Activated T-helper 1 cell treated with anti-CD3 and anti-CD28 coated beads, Interleukin-2, amount 50 U/mL, for 16 hours (primary cell): ENCODE results near the gene C20orf173.

ENCODE experiments used
- DNase-seq, 2 donors: peaks; one replicate each; pipeline ENCODE4 v3.0.0-alpha.2; 2020; ENCODE audit warnings: low read depth in 1 of 2, low spot score in 1 of 2

Gene C20orf173

GRCh38 chr20:35508493-35509218, 20.8 kb downstream of the C20orf173 start:
- DNase-seq = no peak

- no peak for DNase-seq
Measured at GRCh38 chr20:35506872-35507638, 22.4 kb downstream of the C20orf173 start.

- no peak for DNase-seq
Measured at GRCh38 chr20:35506179-35506578, 23.3 kb downstream of the C20orf173 start.

GRCh38 chr20:35504751-35505150, 24.7 kb downstream of the C20orf173 start:
- no peak for DNase-seq

- no peak for DNase-seq
Measured at GRCh38 chr20:35503841-35504561, 25.5 kb downstream of the C20orf173 start.

- no peak for DNase-seq
Measured at GRCh38 chr20:35503281-35503680, 26.2 kb downstream of the C20orf173 start.

GRCh38 chr20:35502352-35502751, 27.1 kb downstream of the C20orf173 start:
- DNase-seq = no peak

GRCh38 chr20:35499271-35499670, 30.2 kb downstream of the C20orf173 start:
- DNase-seq = no peak

- DNase-seq = no peak
Measured at GRCh38 chr20:35497780-35498189, 31.7 kb downstream of the C20orf173 start.

- no peak for DNase-seq
Measured at GRCh38 chr20:35497320-35497719, 32.1 kb downstream of the C20orf173 start.

- DNase-seq = no peak
Measured at GRCh38 chr20:35496481-35496880, 33.0 kb downstream of the C20orf173 start.

- DNase-seq = no peak
Measured at GRCh38 chr20:35492352-35492751, 37.1 kb downstream of the C20orf173 start.

GRCh38 chr20:35491823-35492222, 37.6 kb downstream of the C20orf173 start:
- no peak for DNase-seq

GRCh38 chr20:35490736-35491181, 38.7 kb downstream of the C20orf173 start:
- DNase-seq = peak; percentile 37 to 39

- no peak for DNase-seq
Measured at GRCh38 chr20:35489717-35490116, 39.7 kb downstream of the C20orf173 start.

- DNase-seq = no peak
Measured at GRCh38 chr20:35487479-35487878, 42.0 kb downstream of the C20orf173 start.

GRCh38 chr20:35479798-35480197, 49.7 kb downstream of the C20orf173 start:
- DNase-seq = no peak

- no peak for DNase-seq
Measured at GRCh38 chr20:35478804-35479472, 50.5 kb downstream of the C20orf173 start.
